ENCODE results near the gene KIF5A. TPM values are rescaled to one million over a fixed set of nuclear protein-coding genes. Genes with fewer than 3 reads are reported as not detected.

The KIF5A gene
- total and polyA plus RNA-seq, 2 of the 13 experiments (the other 11 are each of a cell fraction or from before 2014, with no cell fraction given) = 1.6 to 11.9 TPM

DNA sequence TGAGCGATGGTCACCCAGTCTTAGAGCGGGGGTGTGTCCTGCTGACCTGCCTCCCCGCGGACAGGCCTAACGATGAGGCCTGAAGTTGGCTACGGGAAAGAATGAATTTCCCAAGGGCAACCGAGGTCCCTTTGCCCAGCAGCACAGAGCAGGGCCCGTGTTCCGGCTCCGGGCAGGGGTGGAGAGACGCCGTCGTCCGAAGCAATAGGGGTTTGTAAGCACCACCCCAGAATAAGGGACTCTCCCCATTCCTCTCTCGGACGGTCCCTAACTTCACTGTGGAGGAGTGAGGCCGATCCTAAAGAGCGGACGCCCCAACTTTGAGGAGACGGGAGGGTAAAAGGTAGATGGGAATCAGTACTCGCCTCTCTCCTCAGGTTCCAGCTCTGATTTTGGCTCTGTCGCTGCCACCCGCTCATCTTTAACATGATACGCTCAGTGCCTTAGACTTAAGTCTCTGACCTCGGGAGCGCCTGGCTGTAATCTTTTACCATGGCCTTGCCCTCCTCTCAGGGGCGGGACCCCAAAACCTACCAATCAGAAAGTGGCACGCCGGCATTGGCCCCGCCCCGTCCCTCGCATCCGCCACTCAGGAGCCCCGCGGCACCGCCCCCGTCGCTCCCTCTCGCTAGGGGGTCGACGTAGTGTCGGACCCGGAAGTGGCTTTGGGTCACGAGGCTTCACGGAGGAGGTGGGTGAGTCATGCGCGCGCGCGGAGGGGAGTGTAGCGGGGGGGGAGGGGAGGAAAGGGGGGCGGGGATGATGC, 29.6 kb upstream of the KIF5A start, which contains the start of gene DDIT3 (continued):
- TF ChIP-seq HMGXB3 (CRISPR knock-in tag; IDR thresholded peaks at IDR 0.05; ENCODE audit: borderline replicate concordance) (no peak), PATZ1 (CRISPR knock-in tag; IDR thresholded peaks at IDR 0.05) (no peak), WIZ (CRISPR knock-in tag; IDR thresholded peaks at IDR 0.05) (peak; percentile 60), RAD21 (CRISPR knock-in tag; IDR thresholded peaks at IDR 0.05) (peak; percentile 51; the same call in 1 of the 2 replicates), ATF7-NPFF (CRISPR knock-in tag; IDR thresholded peaks at IDR 0.05; ENCODE audit: low read depth) (no peak), ZNF530 (CRISPR knock-in tag; IDR thresholded peaks at IDR 0.05; ENCODE audit: low read depth) (no peak), ZNF607 (CRISPR knock-in tag; IDR thresholded peaks at IDR 0.05; ENCODE audit: borderline replicate concordance) (0 out of 2 replicates have a peak, but pooled peaks have one; percentile 12), ZSCAN21 (CRISPR knock-in tag; IDR thresholded peaks at IDR 0.05; ENCODE audit: borderline replicate concordance) (0 out of 2 replicates have a peak, but pooled peaks have one; percentile 31), ZNF142 (CRISPR knock-in tag; IDR thresholded peaks at IDR 0.05) (peak; percentile 58; the same call in 1 of the 2 replicates), ZNF44 (CRISPR knock-in tag; IDR thresholded peaks at IDR 0.05) (0 out of 2 replicates have a peak, but pooled peaks have one; percentile 27), ZNF251 (CRISPR knock-in tag; IDR thresholded peaks at IDR 0.05) (0 out of 2 replicates have a peak, but pooled peaks have one; percentile 65), IRF2 (CRISPR knock-in tag; IDR thresholded peaks at IDR 0.05) (peak; percentile 44; the same call in 1 of the 2 replicates), GFI1 (CRISPR knock-in tag; IDR thresholded peaks at IDR 0.05; ENCODE audit: borderline replicate concordance) (no peak; the same call in 1 of the 2 replicates), ZNF557 (CRISPR knock-in tag; IDR thresholded peaks at IDR 0.05) (0 out of 2 replicates have a peak, but pooled peaks have one; percentile 76), ZNF7 (CRISPR knock-in tag; IDR thresholded peaks at IDR 0.05) (no peak), TAF1 (CRISPR knock-in tag; IDR thresholded peaks at IDR 0.05) (peak; percentile 92), ZSCAN29 (CRISPR knock-in tag; conservative IDR thresholded peaks at IDR 0.05) (peak; percentile 82; the same call in 1 of the 2 replicates)
